B cell (primary cell): Measurements from ENCODE around the gene TKFC.

Experiments used
- EZH2 ChIP-seq: IDR thresholded peaks from 2 replicates; pipeline ENCODE4 v1.6.1; 2012; ENCODE audit warnings: borderline replicate concordance, low read depth, mild to moderate bottlenecking, moderate library complexity, low read length; ENCODE audit not compliant: insufficient read depth, poor library complexity, severe bottlenecking
- TF ChIP-seq, protein P1 (sequence below): fragments of 200-600 bp; IDR thresholded peaks from one replicate; pipeline ENCODE4 v1.8.0; 2022; ENCODE audit warnings: antibody characterized with exemption, mild to moderate bottlenecking

- TF ChIP-seq, protein P1, sequence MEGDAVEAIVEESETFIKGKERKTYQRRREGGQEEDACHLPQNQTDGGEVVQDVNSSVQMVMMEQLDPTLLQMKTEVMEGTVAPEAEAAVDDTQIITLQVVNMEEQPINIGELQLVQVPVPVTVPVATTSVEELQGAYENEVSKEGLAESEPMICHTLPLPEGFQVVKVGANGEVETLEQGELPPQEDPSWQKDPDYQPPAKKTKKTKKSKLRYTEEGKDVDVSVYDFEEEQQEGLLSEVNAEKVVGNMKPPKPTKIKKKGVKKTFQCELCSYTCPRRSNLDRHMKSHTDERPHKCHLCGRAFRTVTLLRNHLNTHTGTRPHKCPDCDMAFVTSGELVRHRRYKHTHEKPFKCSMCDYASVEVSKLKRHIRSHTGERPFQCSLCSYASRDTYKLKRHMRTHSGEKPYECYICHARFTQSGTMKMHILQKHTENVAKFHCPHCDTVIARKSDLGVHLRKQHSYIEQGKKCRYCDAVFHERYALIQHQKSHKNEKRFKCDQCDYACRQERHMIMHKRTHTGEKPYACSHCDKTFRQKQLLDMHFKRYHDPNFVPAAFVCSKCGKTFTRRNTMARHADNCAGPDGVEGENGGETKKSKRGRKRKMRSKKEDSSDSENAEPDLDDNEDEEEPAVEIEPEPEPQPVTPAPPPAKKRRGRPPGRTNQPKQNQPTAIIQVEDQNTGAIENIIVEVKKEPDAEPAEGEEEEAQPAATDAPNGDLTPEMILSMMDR, result no peak
- TF ChIP-seq EZH2, result no peak
Measured at GRCh38 chr11:61287338-61287977, 45.6 kb upstream of the TKFC start.
